ENCODE results near the gene GPER1.

GPER1 gene

GRCh38 chr7:1119201-1119600 is 31.3 kb downstream of the GPER1 start:
- no peak overlapping the region for H3K4me3 Mint-ChIP-seq
- H3K4me1 Mint-ChIP-seq: peaks cover 12% of the 10 kb centered on the region
- H3K27ac Mint-ChIP-seq: no peak overlapping the region

GRCh38 chr7:1120791-1121190 is 32.9 kb downstream of the GPER1 start:
- no peak for ATAC-seq

More at GRCh38 chr7:1119201-1119600, 31.3 kb downstream of the GPER1 start:
- no peak for ATAC-seq
- Mint-ChIP-seq H3K36me3 (ENCODE audit: low read depth) (peaks cover 8% of the 10 kb centered on the region), H3K27me3 (no peaks in the 10 kb centered on the region), H3K9me3 (no peaks in the 10 kb centered on the region)
- DNase-seq: no peak

GRCh38 chr7:1121476-1121875 is 33.6 kb downstream of the GPER1 start:
- H3K4me3 Mint-ChIP-seq: no peak overlapping the region
- H3K4me1 Mint-ChIP-seq: peaks cover 12% of the 10 kb centered on the region
- ATAC-seq (no peak), DNase-seq (no peak)
- H3K27ac Mint-ChIP-seq: no peak overlapping the region
- H3K36me3 Mint-ChIP-seq (ENCODE audit: low read depth): peaks cover 11% of the 10 kb centered on the region
- H3K9me3 Mint-ChIP-seq: no peaks in the 10 kb centered on the region
- H3K27me3 Mint-ChIP-seq: no peaks in the 10 kb centered on the region

More at GRCh38 chr7:1120791-1121190, 32.9 kb downstream of the GPER1 start:
- H3K4me1 Mint-ChIP-seq: peaks cover 12% of the 10 kb centered on the region
- H3K4me3 Mint-ChIP-seq: no peak overlapping the region
- H3K9me3 Mint-ChIP-seq: no peaks in the 10 kb centered on the region
- H3K27ac Mint-ChIP-seq: no peak overlapping the region
- H3K27me3 Mint-ChIP-seq: no peaks in the 10 kb centered on the region
- peaks cover 11% of the 10 kb centered on the region for H3K36me3 Mint-ChIP-seq (ENCODE audit: low read depth)
- no peak for DNase-seq

- H3K4me3 Mint-ChIP-seq: no peak overlapping the region
- H3K4me1 Mint-ChIP-seq: peaks cover 12% of the 10 kb centered on the region
- no peaks in the 10 kb centered on the region for H3K27me3 Mint-ChIP-seq
- no peaks in the 10 kb centered on the region for H3K9me3 Mint-ChIP-seq
- peaks cover 14% of the 10 kb centered on the region for H3K36me3 Mint-ChIP-seq (ENCODE audit: low read depth)
- ATAC-seq: no peak
- no peak overlapping the region for H3K27ac Mint-ChIP-seq
- DNase-seq: no peak
Observed at GRCh38 chr7:1121886-1122831, 34.2 kb downstream of the GPER1 start.

- DNase-seq: no peak
- H3K4me3 Mint-ChIP-seq: no peak overlapping the region
- H3K36me3 Mint-ChIP-seq (ENCODE audit: low read depth): peaks cover 6% of the 10 kb centered on the region
- no peaks in the 10 kb centered on the region for H3K9me3 Mint-ChIP-seq
- no peak for ATAC-seq
- peaks cover 8% of the 10 kb centered on the region for H3K4me1 Mint-ChIP-seq
- H3K27ac Mint-ChIP-seq: no peak overlapping the region
- H3K27me3 Mint-ChIP-seq: no peaks in the 10 kb centered on the region
Observed at GRCh38 chr7:1122832-1123501, 35.1 kb downstream of the GPER1 start.

- ATAC-seq (no peak), DNase-seq (no peak)
- Mint-ChIP-seq H3K36me3 (ENCODE audit: low read depth) (peaks cover 6% of the 10 kb centered on the region), H3K4me1 (peaks cover 5% of the 10 kb centered on the region), H3K27ac (no peak overlapping the region), H3K9me3 (no peaks in the 10 kb centered on the region), H3K27me3 (no peaks in the 10 kb centered on the region), H3K4me3 (no peak overlapping the region)
Observed at GRCh38 chr7:1123715-1124114, 35.8 kb downstream of the GPER1 start.

GRCh38 chr7:1124164-1124563 is 36.3 kb downstream of the GPER1 start:
- Mint-ChIP-seq H3K9me3 (no peaks in the 10 kb centered on the region), H3K4me3 (no peak overlapping the region), H3K36me3 (ENCODE audit: low read depth) (peaks cover 6% of the 10 kb centered on the region), H3K27ac (no peak overlapping the region), H3K4me1 (peaks cover 3% of the 10 kb centered on the region), H3K27me3 (no peaks in the 10 kb centered on the region)
- DNase-seq (no peak), ATAC-seq (no peak)

- Mint-ChIP-seq H3K9me3 (no peaks in the 10 kb centered on the region), H3K36me3 (ENCODE audit: low read depth) (peaks cover 6% of the 10 kb centered on the region), H3K27me3 (no peaks in the 10 kb centered on the region), H3K4me3 (no peak overlapping the region), H3K4me1 (no peaks in the 10 kb centered on the region), H3K27ac (no peak overlapping the region)
- ATAC-seq (no peak), DNase-seq (no peak)
Observed at GRCh38 chr7:1124816-1125602, 37.1 kb downstream of the GPER1 start.

- H3K27me3 Mint-ChIP-seq: no peaks in the 10 kb centered on the region
- H3K4me1 Mint-ChIP-seq: no peaks in the 10 kb centered on the region
- DNase-seq (no peak), ATAC-seq (no peak)
- H3K9me3 Mint-ChIP-seq: no peaks in the 10 kb centered on the region
- H3K27ac Mint-ChIP-seq: no peak overlapping the region
- H3K36me3 Mint-ChIP-seq (ENCODE audit: low read depth): peaks cover 6% of the 10 kb centered on the region
- no peak overlapping the region for H3K4me3 Mint-ChIP-seq
Observed at GRCh38 chr7:1125603-1125969, 37.7 kb downstream of the GPER1 start.

GRCh38 chr7:1127001-1127400 is 39.1 kb downstream of the GPER1 start:
- Mint-ChIP-seq H3K27ac (no peak overlapping the region), H3K36me3 (ENCODE audit: low read depth) (peaks cover 10% of the 10 kb centered on the region), H3K4me3 (no peak overlapping the region)

GRCh38 chr7:1129431-1129830 is 41.5 kb downstream of the GPER1 start:
- DNase-seq (no peak), ATAC-seq (no peak)
- H3K4me3 Mint-ChIP-seq: no peak overlapping the region
- H3K36me3 Mint-ChIP-seq (ENCODE audit: low read depth): peaks cover 14% of the 10 kb centered on the region
- H3K27me3 Mint-ChIP-seq: no peaks in the 10 kb centered on the region
- no peaks in the 10 kb centered on the region for H3K4me1 Mint-ChIP-seq
- H3K9me3 Mint-ChIP-seq: no peaks in the 10 kb centered on the region
- H3K27ac Mint-ChIP-seq: no peak overlapping the region

More at GRCh38 chr7:1127001-1127400, 39.1 kb downstream of the GPER1 start:
- DNase-seq: no peak
- Mint-ChIP-seq H3K27me3 (no peaks in the 10 kb centered on the region), H3K9me3 (no peaks in the 10 kb centered on the region), H3K4me1 (no peaks in the 10 kb centered on the region)
- no peak for ATAC-seq

- no peak overlapping the region for H3K4me3 Mint-ChIP-seq
- ATAC-seq (no peak), DNase-seq (no peak)
- H3K27ac Mint-ChIP-seq: no peak overlapping the region
- no peaks in the 10 kb centered on the region for H3K4me1 Mint-ChIP-seq
- no peaks in the 10 kb centered on the region for H3K27me3 Mint-ChIP-seq
- H3K36me3 Mint-ChIP-seq (ENCODE audit: low read depth): peaks cover 18% of the 10 kb centered on the region
- no peaks in the 10 kb centered on the region for H3K9me3 Mint-ChIP-seq
Observed at GRCh38 chr7:1130021-1130990, 42.4 kb downstream of the GPER1 start.

GRCh38 chr7:1131471-1132265 is 43.8 kb downstream of the GPER1 start:
- Mint-ChIP-seq H3K36me3 (ENCODE audit: low read depth) (peaks cover 14% of the 10 kb centered on the region), H3K4me3 (no peak overlapping the region), H3K27me3 (no peaks in the 10 kb centered on the region), H3K4me1 (peaks cover 1% of the 10 kb centered on the region), H3K9me3 (no peaks in the 10 kb centered on the region), H3K27ac (no peak overlapping the region)
- DNase-seq (no peak), ATAC-seq (no peak)

Data from activated naive CD8-positive, alpha-beta T cell treated with anti-CD3 and anti-CD28 coated beads, Interleukin-2, amount 50 U/mL, for 24 hours (primary cell).